HepG2 (cell line): ENCODE results near the gene GPR65. TPM values are rescaled to one million over a fixed set of nuclear protein-coding genes. Genes with fewer than 3 reads are reported as not detected.
A peak's percentile ranks its signal among the peaks of the same experiment; 100 is the strongest.

Experiments
- ASH2L ChIP-seq: fragments of 300-600, 200-600 bp; sonication (generic); IDR thresholded peaks from 2 replicates; pipeline ENCODE4 v1.7.0; 2017; ENCODE audit warnings: low read depth, mild to moderate bottlenecking, moderate library complexity, mixed read lengths, low read length; ENCODE audit not compliant: insufficient read length
- BRCA1 ChIP-seq: sonication (generic); formaldehyde crosslinking; IDR thresholded peaks from 2 replicates; pipeline ENCODE4 v1.4.0; 2020; ENCODE audit warnings: missing genetic modification reagents
- BRD4 ChIP-seq: sonication (generic); formaldehyde crosslinking; IDR thresholded peaks from 2 replicates; pipeline ENCODE4 v1.4.0; 2020; ENCODE audit warnings: missing genetic modification reagents
- CEBPG ChIP-seq: IDR thresholded peaks from 2 replicates; pipeline ENCODE4 v1.6.1; 2016
- CREB1 ChIP-seq, 2 experiments: fragments of 450-650 bp in 1 of 2; IDR thresholded peaks; 2 replicates each; pipeline ENCODE4 v1.6.1; 2016 to 2017; ENCODE audit warnings: control low read depth in 1 of 2, mild to moderate bottlenecking in 1 of 2, missing compliant biosample characterization in 1 of 2, missing genetic modification characterization in 1 of 2
- DDIT3 ChIP-seq: sonication (generic); formaldehyde crosslinking; IDR thresholded peaks from 2 replicates; pipeline ENCODE4 v1.4.0; 2020; ENCODE audit warnings: mild to moderate bottlenecking, missing genetic modification reagents
- ELF3 ChIP-seq: IDR thresholded peaks from 2 replicates; pipeline ENCODE4 v1.6.1; 2016; ENCODE audit warnings: missing genetic modification reagents, missing compliant biosample characterization
- EP300 ChIP-seq, 3 experiments: sonication (generic) in 1 of 3; formaldehyde crosslinking in 1 of 3; IDR thresholded peaks; 2 replicates each; pipeline versions ENCODE4 v1.5.1 to v1.6.1; 2011 to 2020; ENCODE audit warnings: low read depth in 2 of 3, low read length in 2 of 3, borderline replicate concordance in 1 of 3, improper control_type of control experiment in 1 of 3, mild to moderate bottlenecking in 1 of 3, missing genetic modification reagents in 1 of 3, moderate library complexity in 1 of 3
- ERF ChIP-seq: IDR thresholded peaks from 2 replicates; pipeline ENCODE4 v1.6.1; 2018; ENCODE audit warnings: missing biosample characterization, missing genetic modification reagents
- FOXA3 ChIP-seq: IDR thresholded peaks from 2 replicates; pipeline ENCODE4 v1.6.1; 2016; ENCODE audit warnings: missing genetic modification reagents, missing compliant biosample characterization
- GABPB1 ChIP-seq: IDR thresholded peaks from 2 replicates; pipeline ENCODE4 v1.6.1; 2016; ENCODE audit warnings: mild to moderate bottlenecking, missing genetic modification reagents, moderate library complexity, missing compliant biosample characterization
- GFI1 ChIP-seq: sonication (generic); formaldehyde crosslinking; IDR thresholded peaks from 2 replicates; pipeline ENCODE4 v1.5.0; 2020; ENCODE audit warnings: missing genetic modification reagents, mild to moderate bottlenecking, borderline replicate concordance
- HNF4G ChIP-seq, 2 experiments: sonication (generic) in 1 of 2; formaldehyde crosslinking in 1 of 2; IDR thresholded peaks; 2 replicates each; pipeline versions ENCODE4 v1.4.0 to v1.6.1; 2011 to 2020; ENCODE audit warnings: borderline replicate concordance in 2 of 2, low read depth in 2 of 2, mild to moderate bottlenecking in 2 of 2, low read length in 1 of 2, missing genetic modification reagents in 1 of 2, moderate library complexity in 1 of 2
- KDM6A ChIP-seq: IDR thresholded peaks from 2 replicates; pipeline ENCODE4 v1.6.1; 2016; ENCODE audit warnings: low read depth
- LCORL ChIP-seq, 2 experiments: fragments of 450-650 bp in 1 of 2; sonication (generic) in 1 of 2; formaldehyde crosslinking in 1 of 2; IDR thresholded peaks; 2 replicates each; pipeline versions ENCODE4 v1.5.0 to v1.6.1; 2017 to 2020; ENCODE audit warnings: antibody characterized with exemption in 1 of 2, missing genetic modification reagents in 1 of 2
- NFIC ChIP-seq: IDR thresholded peaks from 2 replicates; pipeline ENCODE4 v1.6.1; 2012; ENCODE audit warnings: mild to moderate bottlenecking, low read length, inconsistent platforms
- NFKB2 ChIP-seq: sonication (generic); formaldehyde crosslinking; IDR thresholded peaks from 2 replicates; pipeline ENCODE4 v1.4.0; 2020; ENCODE audit warnings: missing genetic modification reagents, borderline replicate concordance
- NR2F2 ChIP-seq: IDR thresholded peaks from 2 replicates; pipeline ENCODE4 v1.6.1; 2012; ENCODE audit warnings: low read depth, inconsistent platforms, borderline replicate concordance
- RBM39 ChIP-seq: fragments of 200-400 bp; formaldehyde crosslinking; IDR thresholded peaks from one replicate; pipeline ENCODE4 v1.6.1; 2018; ENCODE audit warnings: antibody characterized with exemption, mild to moderate bottlenecking, low read depth, low read length; ENCODE audit not compliant: poor library complexity, severe bottlenecking
- RCOR2 ChIP-seq: IDR thresholded peaks from 2 replicates; pipeline ENCODE4 v1.6.1; 2016; ENCODE audit warnings: missing biosample characterization, missing genetic modification reagents
- SOX5 ChIP-seq: IDR thresholded peaks from 2 replicates; pipeline ENCODE4 v1.6.1; 2016; ENCODE audit warnings: borderline replicate concordance
- SOX6 ChIP-seq, 2 experiments: fragments of 450-650 bp in 1 of 2; sonication (generic) in 1 of 2; formaldehyde crosslinking in 1 of 2; IDR thresholded peaks; 2 replicates each; pipeline versions ENCODE4 v1.4.0 to v1.6.1; 2017 to 2020; ENCODE audit warnings: antibody characterized with exemption in 1 of 2, mild to moderate bottlenecking in 1 of 2, missing genetic modification reagents in 1 of 2
- SP5 ChIP-seq: IDR thresholded peaks from 2 replicates; pipeline ENCODE4 v1.6.1; 2016; ENCODE audit warnings: low read depth, borderline replicate concordance
- YEATS4 ChIP-seq: sonication (generic); formaldehyde crosslinking; IDR thresholded peaks from 2 replicates; pipeline ENCODE4 v1.4.0; 2020; ENCODE audit warnings: missing genetic modification reagents, borderline replicate concordance
- ZBTB14 ChIP-seq: sonication (generic); formaldehyde crosslinking; IDR thresholded peaks from 2 replicates; pipeline ENCODE4 v1.4.0; 2020; ENCODE audit warnings: missing genetic modification reagents
- ZFP36L1 ChIP-seq: sonication (generic); formaldehyde crosslinking; IDR thresholded peaks from 2 replicates; pipeline ENCODE4 v1.8.0; 2022; ENCODE audit warnings: mild to moderate bottlenecking, missing genetic modification reagents, moderate library complexity
- ZMAT3 ChIP-seq: sonication (generic); formaldehyde crosslinking; conservative IDR thresholded peaks from 2 replicates; pipeline ENCODE4 v1.7.0; 2021; ENCODE audit warnings: missing genetic modification reagents
- ZNF670 ChIP-seq: sonication (generic); formaldehyde crosslinking; IDR thresholded peaks from 2 replicates; pipeline ENCODE4 v1.8.0; 2022; ENCODE audit warnings: mild to moderate bottlenecking, missing genetic modification reagents, borderline replicate concordance
- polyA plus RNA-seq, 8 experiments: library from polyadenylated mRNA; depleted of rRNA in 3 of 8; stranded (reverse) in 7 of 8; unstranded in 1 of 8; fragments of >200 nt; fragmentation: Illumina TruSeq in 4 of 8; extraction: Trizol in 4 of 8; gene quantifications; 2 replicates each; pipeline versions ENCODE4 v1.2.1 to v1.2.3, GENCODE V29; 2011 to 2016; ENCODE audit warnings: low read depth in 4 of 8, missing spikeins in 1 of 8, mixed read lengths in 1 of 8; ENCODE audit not compliant: insufficient read depth in 1 of 8
- total RNA-seq, 5 experiments: library from RNA; depleted of rRNA; stranded (reverse); fragments of >200 nt; fragmentation: Illumina TruSeq; extraction: Trizol; gene quantifications; 2 replicates each; pipeline ENCODE4 v1.2.3, GENCODE V29; 2016; ENCODE audit warnings: low read depth in 1 of 5

Gene GPR65
- total and polyA plus RNA-seq, 2 of the 13 experiments (the other 11 are each of a cell fraction or from before 2014, with no cell fraction given), result not detected

- TF ChIP-seq YEATS4 (CRISPR knock-in tag) (no peak), SOX6 (IDR thresholded peaks at IDR 0.05) (no peak), SOX6 (CRISPR knock-in tag; IDR thresholded peaks at IDR 0.05) (peak; percentile 87), NFIC (peak; percentile 78; the same call in 1 of the 2 replicates), RBM39 (no peak), CEBPG (peak; percentile 9; the same call in 1 of the 2 replicates), DDIT3 (CRISPR knock-in tag) (no peak), SOX5 (CRISPR knock-in tag) (peak; percentile 80), ELF3 (peak; percentile 94), BRCA1 (CRISPR knock-in tag) (no peak), NFKB2 (CRISPR knock-in tag) (no peak), ZMAT3 (CRISPR knock-in tag) (0 out of 2 replicates have a peak, but pooled peaks have one; percentile 42), FOXA3 (CRISPR knock-in tag) (peak; percentile 45), GFI1 (CRISPR knock-in tag) (peak; percentile 25), ZNF670 (CRISPR knock-in tag) (0 out of 2 replicates have a peak, but pooled peaks have one; percentile 59), ZFP36L1 (CRISPR knock-in tag) (no peak), GABPB1 (CRISPR knock-in tag) (peak; percentile 19; the same call in 1 of the 2 replicates), BRD4 (no peak), NR2F2 (peak; percentile 85), ERF (CRISPR knock-in tag) (peak; percentile 21; the same call in 1 of the 2 replicates), LCORL (IDR thresholded peaks at IDR 0.05) (no peak), LCORL (CRISPR knock-in tag; IDR thresholded peaks at IDR 0.05) (peak; percentile 21; the same call in 1 of the 2 replicates), RCOR2 (CRISPR knock-in tag) (peak; percentile 53; the same call in 1 of the 2 replicates), SP5 (CRISPR knock-in tag) (peak; percentile 21; the same call in 1 of the 2 replicates), HNF4G (IDR thresholded peaks at IDR 0.05; ENCODE audit: borderline replicate concordance, low read depth, low read length) (0 out of 2 replicates have a peak, but pooled peaks have one; percentile 26), HNF4G (CRISPR knock-in tag; IDR thresholded peaks at IDR 0.05; ENCODE audit: borderline replicate concordance, low read depth) (no peak), ZBTB14 (no peak), ASH2L (peak; percentile 60), CREB1 (IDR thresholded peaks at IDR 0.05) (no peak), CREB1 (CRISPR knock-in tag; IDR thresholded peaks at IDR 0.05) (peak; percentile 59), EP300 (IDR thresholded peaks at IDR 0.05; ENCODE audit: low read depth in 2 of 2, low read length in 2 of 2) (peak in 1 of 2 experiments; percentile 66; a peak in 2 of 4 replicates), EP300 (CRISPR knock-in tag; IDR thresholded peaks at IDR 0.05; ENCODE audit: borderline replicate concordance) (0 out of 2 replicates have a peak, but pooled peaks have one; percentile 18), KDM6A (0 out of 2 replicates have a peak, but pooled peaks have one; percentile 24)
Observed at GRCh38 chr14:88023658-88024187, 18.8 kb downstream of the GPR65 start (continued).
